ENCODE results near the gene DPH1.
A peak's percentile ranks its signal among the peaks of the same experiment; 100 is the strongest.
"Not testable (repeated sequence)": the region's sequence is repeated elsewhere in the genome, so short reads cannot be mapped to it uniquely, and the experiment has no call there.

The DPH1 gene

DNA sequence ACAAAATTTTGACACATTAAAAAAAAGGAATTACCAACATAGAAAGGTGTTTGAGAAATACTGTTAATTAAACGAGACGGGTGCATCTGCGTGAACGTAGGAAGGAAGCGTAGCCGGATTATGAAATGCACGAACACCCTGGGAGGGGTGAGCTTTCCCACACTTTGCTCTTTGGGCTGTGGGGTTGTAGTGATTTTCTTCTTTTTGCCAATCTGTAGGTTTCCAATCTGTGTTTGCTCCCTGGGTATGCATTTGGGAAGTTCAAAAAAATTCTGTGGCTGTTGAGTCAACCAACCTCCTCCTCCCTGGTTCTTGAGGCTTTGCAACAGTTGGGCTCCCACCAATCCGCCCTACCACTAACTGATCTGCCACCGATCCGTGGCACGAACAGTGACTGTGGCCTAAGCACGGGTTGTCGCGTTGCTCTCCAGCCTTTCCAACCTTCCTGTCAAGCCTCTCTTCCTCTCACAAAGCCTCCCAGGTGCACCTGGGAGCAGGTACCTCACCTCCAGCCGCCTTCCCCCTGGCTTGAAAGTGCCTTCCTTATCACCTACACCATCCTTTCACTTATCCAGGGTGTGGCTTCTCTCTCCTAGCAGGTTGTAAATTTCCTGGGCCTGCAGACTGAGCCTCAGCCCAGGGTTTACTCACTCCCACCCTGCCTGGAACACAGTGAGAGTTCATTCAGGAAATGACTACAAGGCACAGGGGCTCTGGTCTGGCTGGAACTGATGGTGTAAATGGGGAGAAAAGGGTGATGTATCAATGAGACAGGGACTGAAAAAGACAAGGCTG lies 21.4 kb upstream of the DPH1 start:
- no peak overlapping the region for H3K4me3 ChIP-seq (ENCODE audit: low read depth, low read length)

DNA sequence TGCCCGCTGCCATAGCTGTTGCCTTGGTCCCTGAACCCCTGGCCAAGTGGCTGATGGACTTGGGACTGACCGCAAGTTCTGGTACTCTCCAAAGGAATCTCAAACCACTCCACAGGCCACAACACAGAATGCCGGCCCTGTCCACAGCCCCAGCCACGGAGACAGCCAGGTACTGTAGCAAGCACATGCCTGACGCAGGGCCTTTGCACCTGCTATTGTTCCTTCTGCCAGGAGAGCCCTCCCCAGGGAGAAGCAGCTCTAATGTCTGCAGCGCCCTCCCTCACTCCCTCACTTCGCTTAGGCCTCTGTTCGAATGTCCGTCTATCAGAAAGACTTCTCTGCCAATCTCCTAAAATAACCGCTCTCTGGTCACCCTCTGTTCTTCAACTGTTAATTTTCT lies 20.2 kb upstream of the DPH1 start:
- H3K4me3 ChIP-seq (ENCODE audit: low read depth, low read length) = no peak overlapping the region

DNA sequence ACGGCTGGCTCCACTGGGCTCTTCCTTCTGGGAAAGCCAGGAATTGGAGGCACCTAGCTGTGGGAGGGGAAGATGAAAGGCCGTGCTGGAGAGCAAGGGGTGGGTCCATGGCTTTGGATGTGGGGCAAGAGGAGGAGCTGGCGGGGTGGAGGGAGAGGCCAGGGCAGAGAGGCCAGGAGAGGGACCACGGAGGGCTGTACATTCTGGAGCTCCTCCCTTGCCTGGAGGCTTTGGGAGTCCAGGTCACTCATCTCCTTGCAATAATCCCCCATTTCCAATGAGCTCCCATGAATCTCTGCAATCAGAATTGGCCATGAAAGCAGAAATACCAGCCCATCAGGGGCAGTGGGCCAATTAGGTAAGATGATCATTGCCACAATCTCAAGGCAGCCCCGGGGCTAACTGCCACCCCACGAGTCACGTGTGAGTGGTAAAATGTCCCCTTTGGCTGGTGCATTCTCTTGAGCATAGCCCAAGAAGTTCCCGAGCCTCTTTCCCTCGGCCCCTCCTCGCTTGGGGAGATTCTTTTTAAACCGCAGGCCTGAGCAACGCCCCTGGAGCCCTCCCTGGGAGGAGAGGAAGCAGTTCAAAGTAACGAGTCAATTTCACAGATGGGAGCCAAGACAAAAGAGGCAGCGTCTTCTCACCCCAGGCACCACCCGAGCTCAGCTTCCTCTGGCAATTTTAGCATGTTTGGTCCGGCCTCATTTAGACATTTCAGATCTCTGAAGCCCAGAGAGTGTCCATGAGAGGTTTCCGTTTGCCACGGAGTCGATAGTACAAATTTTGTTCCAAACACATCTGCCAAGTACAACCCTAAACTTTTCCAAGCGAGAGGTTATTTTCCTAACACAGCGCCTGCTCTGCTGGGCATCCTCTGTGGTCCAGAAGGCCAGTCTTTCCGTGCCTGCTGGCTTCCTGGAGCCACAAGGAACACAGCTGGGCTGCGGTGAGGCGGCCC lies 18.3 kb upstream of the DPH1 start:
- no peak overlapping the region for H3K4me3 ChIP-seq (ENCODE audit: low read depth, low read length)

DNA sequence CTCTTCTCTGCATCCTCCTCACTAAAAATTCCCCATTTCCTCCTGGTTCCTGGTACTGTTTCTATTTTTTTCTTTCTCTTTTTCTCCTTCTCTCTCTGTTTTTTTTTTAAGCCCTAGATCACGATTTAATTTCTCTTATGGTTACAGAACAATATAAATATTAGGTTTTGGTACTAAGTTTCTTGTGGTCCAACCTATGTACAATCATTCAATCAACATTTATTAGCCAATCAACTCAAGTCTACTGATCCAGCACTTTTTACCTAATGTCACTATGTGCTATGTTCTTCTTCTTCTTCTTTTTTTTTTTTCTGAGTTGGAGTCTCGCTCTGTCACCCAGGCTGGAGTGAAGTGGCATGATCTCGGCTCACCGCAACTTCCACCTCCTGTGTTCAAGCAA lies 17.5 kb upstream of the DPH1 start:
- no peak overlapping the region for H3K4me3 ChIP-seq (ENCODE audit: low read depth, low read length)

DNA sequence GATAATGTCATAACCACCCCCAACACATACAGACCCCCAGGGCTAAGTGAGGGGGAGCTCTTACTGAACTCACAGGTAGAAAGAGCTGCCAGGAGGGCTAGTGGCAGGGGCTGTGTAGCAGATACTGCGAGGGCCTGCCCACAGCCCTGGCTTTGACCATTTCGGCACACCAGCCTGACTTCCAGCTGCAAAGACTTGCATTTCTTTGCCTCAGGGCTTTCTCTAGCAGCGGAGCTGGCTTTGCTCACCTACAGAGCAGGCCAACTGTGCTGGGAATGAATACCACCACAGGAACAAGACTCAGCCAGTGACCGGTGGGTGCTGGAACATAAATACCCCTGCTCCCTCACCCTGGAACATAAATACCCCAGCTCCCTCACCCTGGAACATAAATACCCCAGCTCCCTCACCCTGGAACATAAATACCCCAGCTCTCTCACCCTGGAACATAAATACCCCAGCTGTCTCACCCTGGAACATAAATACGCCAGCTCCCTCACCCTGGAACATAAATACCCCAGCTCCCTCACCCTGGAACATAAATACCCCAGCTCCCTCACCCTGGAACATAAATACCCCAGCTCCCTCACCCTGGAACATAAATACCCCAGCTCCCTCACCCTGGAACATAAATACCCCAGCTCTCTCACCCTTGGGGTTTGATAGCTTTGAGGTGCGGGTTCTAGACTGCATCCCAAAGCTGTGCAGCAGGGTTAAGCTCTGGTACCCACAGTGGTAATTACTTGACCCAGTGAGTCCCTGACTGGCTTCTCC lies 16.5 kb upstream of the DPH1 start:
- H3K4me3 ChIP-seq (ENCODE audit: low read depth, low read length) = not testable (repeated sequence)

DNA sequence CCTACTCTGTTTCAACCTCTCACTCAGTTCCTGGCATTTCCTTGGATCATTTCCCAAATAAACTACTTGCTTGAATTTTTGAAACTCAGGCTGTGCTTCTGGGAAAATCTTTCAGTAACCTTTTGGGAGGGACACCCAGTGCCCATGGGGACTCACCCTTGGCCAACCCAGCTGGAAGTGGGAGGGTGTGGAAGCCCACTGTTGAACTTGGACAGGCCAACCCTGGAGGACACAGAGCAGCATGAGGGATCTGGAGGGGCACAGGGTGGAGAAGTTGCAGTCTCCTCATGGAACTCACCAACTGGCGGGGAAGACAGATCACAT lies 16.0 kb upstream of the DPH1 start:
- no peak overlapping the region for H3K4me3 ChIP-seq (ENCODE audit: low read depth, low read length)

DNA sequence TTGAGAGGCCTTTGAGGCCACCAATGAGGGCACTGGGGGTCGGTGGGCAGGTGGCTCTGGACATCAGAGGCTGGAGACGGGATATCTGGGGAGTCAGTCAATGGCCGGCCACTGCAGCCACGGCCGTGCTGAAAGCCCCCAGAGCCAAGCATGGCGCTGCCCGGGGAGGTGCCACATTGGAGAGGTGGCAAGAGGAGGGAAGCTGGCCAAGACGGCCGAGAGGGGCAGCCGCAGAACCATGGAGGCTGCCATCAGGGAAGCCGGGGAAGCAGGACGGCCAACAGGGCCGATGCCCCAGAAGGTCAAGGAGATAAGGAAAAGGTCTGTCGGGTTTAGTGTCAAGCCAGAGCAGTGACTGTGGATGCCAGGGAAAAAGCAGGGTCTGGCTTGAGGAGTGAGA lies 14.6 kb upstream of the DPH1 start:
- H3K4me3 ChIP-seq (ENCODE audit: low read depth, low read length) = no peak overlapping the region

DNA sequence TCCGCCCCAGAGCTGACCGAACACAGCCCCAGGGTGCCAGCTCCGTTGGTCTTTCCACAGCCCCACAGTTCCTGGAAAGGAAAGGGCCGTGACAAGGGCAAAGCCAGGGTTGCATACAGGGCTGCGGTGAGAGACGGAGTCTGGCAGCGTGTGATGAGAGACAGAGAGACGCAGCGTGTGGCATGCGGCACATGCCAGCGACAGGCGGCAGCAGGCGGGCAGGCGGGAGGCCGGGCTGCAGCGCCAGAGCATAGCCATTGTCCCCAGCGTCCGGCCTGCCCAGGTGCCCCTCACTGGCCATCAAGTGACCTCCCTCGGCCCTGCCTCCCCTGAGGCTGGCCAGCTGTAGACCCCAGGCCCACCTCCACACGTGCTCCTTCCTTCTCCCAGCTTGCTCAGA lies 13.5 kb upstream of the DPH1 start:
- H3K4me3 ChIP-seq (ENCODE audit: low read depth, low read length) = no peak overlapping the region

DNA sequence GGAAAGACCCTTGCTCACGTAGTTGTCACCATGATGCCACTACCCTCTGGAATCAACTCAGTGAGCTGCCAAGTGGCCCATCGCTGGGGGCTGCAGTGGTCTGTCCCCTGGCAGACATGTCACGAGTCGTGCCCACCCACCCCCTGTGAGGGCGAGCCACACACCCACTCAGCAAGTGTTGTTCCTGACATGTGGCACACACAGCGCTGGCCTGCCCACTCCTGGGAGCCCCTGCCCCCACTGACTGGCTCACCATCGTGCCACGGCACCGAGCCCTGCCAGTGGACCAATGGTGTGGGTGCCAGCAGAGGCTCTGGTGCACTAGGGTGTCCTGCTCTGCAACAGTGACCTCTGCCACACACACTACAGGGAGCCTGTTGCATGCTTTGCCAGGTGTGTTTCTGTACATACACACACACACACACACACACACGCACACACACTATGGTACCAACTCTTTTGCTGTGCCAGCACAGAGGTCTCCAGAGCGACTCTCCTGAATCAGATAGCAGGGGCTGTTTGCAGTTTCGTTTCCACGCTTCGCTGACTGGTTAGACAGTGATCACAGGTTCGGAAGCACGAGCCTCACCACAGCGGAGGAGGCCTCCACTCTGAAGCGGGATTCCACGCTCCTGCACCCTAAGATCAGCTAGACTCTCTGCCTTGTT lies 12.5 kb upstream of the DPH1 start:
- H3K4me3 ChIP-seq (ENCODE audit: low read depth, low read length) = no peak overlapping the region

DNA sequence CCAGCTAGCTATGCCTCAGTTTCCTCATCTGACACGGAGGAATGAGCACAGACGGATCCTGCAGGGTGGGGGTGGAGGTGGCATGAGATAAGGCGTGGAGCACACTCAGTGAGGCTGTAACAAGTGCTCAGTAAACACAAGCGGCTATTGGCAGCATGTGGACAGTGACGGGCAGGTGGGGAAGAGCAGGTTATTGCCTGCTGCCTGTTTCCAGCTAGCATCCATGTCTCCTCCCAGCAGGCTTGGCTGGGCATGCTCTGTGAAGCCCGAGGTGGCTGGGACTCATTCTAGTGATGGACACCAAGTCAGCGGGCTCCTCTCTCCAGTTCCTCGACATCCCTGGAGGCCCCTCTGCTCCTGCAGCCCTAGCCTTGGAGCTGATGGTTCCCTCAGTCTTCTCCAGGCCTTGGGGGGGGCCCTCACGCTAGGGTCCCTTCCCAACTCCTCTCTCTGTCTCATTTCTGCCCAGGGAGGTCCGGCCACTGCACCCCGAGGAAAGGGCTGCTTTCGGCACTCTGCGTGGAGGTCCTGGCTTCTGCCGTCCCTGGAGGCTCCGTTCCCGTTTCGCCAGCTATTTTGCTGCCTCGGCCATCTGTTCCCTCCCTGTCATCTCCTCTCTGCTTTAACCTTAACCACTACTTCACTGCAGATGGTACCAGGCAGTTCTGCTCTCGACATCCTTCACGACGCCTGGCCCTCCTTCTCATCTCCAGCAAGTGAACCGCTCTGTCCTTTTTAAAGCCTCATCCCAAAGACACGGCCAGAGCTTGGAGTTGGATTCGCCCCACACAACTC lies 11.0 kb upstream of the DPH1 start:
- no peak overlapping the region for H3K4me3 ChIP-seq (ENCODE audit: low read depth, low read length)

DNA sequence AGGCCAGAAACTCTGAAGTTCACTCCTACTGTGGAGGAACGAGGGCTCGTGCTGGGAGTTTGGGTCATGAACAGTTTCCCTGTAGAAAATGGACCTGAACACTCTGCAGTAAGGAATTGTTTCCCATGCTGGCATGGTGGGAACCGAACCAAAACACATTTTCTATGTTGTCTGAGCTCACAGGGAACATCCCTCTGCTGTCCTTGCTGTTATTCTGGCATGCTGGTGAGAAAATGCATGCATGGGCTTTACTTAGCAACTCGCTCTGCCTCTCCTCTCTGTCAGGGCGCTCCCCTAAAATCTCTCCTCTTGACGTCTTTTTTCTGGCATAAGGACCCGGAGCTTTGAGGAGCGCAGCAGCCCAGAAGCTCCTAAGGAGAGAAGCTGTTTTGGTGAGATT lies 10.2 kb upstream of the DPH1 start:
- H3K4me3 ChIP-seq (ENCODE audit: low read depth, low read length) = no peak overlapping the region

DNA sequence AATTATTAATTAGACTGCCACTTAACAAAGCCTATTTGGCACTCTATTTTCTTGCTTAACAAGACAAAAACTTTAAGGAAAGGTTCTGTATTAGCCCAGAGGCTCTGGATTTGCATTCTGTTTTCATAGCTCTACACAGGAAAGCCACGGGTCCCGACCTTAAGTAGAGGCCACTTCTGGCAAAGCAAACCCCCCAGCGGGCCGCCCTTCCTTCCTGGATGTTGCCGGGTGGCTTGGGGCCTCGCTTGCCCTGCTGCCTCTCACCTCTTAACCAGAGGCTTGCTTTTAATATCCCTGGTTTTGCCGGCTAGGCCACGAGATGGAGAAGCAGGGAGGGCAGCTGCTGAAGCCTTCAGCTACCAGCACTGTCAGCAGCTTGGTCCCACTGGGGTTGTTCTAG lies 9.2 kb upstream of the DPH1 start:
- H3K4me3 ChIP-seq (ENCODE audit: low read depth, low read length) = no peak overlapping the region

DNA sequence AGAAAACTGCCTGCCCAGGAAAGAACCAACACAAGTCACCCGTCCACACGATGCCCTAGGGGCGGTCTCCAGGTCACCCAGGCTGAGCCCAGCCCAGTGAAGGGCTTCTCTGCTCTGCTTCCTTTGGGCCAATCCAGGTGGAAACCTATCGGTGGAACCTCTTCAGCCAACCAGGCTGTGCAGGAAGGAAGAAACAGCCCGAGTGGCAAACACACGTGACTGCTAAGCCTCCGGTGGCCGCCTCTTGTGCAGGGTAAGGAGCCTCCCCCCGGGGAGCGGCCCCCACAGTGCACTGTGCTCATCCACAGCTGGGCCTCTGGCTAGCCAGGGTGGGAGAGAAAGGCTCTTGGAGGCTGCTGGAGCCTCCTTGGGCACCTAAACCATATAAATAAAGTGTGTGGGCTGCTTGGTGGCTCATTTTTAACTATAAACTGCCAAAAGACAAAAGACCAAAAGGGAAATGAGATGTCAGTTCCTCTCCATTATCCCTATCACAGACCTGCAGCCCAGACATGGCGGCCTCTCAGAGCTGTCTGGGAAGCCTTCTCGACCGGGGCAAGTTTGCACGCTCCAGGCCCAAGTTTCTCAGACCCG lies 7.2 kb upstream of the DPH1 start:
- H3K4me3 ChIP-seq (ENCODE audit: low read depth, low read length) = no peak overlapping the region

DNA sequence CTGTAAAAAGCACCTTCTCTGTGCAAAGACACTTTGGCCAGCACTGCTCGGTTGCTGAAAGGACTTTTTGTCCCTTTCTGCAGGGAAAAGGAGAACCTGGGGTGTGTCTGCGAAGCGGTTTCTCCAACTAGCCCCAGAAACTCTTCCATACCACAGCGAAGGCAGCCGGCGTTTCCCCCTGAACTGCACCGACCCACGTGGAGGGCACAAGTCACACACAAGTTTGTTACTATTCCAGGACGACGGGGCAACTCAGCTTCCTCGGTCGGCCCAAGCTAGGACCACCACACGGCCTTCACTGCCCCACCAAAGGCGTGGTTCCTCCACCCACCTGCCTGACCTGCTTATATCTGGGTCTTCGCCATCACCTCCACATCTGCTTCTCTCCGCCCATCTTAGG lies 6.7 kb upstream of the DPH1 start:
- no peak overlapping the region for H3K4me3 ChIP-seq (ENCODE audit: low read depth, low read length)

DNA sequence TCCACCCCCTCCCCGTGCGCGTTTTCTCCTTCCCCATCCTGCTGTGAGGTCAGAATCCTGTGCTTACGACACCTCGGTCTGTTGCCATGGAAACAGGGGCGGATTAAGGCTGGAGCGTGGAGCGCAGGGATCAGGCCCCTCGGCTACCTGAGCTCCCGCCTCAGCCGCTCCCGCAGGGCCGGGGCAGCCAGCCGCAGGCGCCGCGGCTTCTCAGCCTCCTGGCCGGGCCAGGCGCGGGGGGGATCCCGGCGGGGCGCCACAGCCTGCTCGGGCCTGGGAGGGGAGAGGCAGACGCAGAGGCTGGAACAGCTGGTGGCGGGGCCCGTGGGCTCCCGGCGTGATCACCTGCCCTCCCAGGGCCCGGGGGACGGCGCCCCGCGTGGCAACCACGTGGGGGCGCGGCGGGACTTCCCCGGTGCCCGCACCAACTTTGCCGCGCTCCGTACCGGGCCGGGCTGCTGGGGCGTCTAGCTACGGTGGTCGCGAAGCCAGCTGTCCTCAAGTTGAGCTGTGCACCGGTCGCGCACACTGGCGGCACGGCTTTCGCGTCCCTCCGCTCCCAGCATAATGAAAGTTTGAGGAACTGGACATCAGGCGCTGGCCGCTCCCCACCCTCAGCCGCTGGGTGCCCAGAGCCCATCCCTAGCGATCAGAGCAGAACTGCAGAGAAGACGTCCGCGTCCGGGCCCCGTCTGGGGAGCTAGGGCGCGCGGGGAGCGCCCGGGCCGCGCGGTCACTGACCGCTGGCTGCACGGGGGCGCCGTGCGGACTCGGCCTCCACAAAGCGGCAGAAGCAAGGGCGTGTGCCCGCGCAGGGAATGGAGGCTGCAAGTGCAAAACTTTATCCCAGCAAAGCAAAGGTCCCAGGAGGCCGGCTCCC lies 6.0 kb upstream of the DPH1 start:
- peak overlapping the region; percentile 13 for H3K4me3 ChIP-seq (ENCODE audit: low read depth, low read length)

DNA sequence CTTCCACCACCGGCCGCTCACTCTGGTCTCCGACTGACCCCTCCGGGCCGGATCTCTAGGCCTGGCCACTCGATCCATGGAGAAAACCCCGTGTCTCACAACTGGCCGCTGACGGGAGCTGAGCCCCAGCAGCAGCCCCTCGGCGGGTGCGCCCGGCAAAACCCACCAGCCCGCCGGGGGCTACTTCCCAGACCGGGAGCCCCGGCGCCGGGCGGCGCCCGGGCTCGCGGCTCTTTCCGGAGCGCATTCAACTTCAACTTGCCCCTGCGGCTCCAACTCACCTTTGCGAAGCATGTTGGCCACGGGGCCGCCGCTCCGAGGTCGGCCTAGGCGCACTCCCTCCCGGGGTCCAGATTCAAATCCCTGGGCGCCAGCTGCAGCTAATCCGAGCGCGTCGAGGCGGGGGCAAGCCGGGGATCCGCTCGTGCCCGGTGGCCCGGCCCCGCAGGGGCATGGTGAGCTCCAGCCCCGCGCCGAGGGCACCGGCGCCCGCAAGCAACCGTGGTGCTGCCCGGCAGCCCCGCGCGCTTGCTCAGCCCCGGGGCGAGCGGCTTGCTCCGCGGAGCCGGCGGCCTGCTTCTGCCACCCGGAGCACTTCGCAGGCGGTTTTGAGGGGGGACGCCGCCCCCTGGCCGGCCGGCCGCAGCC lies 5.3 kb upstream of the DPH1 start:
- peak overlapping the region; percentile 8 for H3K4me3 ChIP-seq (ENCODE audit: low read depth, low read length)

DNA sequence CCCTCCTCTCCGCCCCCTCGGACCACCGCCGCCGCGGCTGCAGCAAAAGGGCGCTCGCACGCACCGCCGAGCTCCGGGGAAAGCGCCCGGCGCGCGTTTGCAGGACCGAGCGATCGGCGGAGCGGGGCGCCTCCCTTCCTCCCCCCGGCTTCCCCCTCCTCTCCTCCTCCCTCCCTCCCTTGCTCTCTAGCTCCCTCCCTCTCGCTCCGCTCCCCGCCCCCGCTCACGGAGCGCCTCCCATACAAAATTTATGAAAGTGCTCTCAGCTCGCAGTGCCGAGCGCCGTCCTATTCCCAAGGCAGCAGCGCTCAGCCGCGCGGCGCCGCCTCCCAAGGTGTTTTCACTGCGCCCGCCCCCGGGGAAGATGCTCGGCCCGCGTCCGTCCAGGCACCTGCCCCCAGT lies 4.7 kb upstream of the DPH1 start, which contains the start of gene RTN4RL1:
RTN4RL1 (minus strand) TSS at position 115 of the 402 bp plus-strand sequence. CDS start 469 bp downstream, outside the sequence.
- H3K4me3 ChIP-seq (ENCODE audit: low read depth, low read length) = peak within 1 kb of the TSS; percentile 13

DNA sequence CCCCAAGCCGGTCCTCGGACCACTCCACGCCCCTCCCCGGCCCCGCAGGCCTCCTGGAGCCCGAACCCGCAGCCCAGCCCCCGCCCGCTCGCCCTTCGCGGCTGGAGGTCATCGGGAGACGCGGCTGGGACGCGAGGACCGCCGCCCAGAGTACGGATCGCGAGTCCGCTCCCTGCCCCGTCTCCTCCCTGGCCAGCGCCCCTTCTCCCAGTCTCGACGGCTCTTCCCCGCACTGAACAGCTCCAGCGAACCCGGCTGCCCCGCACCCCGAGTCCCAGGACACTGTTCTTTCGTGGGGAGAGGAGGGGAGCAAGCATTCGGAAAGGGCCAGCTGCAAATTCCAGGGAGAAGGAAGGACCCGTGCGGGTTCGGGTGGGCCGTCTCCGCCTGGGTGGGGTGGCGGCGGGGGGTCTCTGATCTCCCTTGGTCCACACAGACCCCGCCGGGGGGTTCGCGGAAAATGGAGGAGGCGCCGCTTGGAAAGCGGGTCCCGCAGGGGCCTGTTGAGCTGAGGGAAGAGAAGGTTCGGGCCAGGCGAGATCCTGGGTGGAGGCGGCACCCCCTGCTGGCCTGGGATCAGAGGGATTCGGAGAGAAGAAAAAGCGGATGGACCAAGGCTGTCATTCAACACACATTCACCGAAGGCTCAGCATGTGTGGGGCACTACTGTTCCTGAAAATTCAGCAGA lies 4.2 kb upstream of the DPH1 start:
- no peak overlapping the region for H3K4me3 ChIP-seq (ENCODE audit: low read depth, low read length)
